Activated naive CD8-positive, alpha-beta T cell treated with anti-CD3 and anti-CD28 coated beads, Interleukin-2, amount 10 ng/mL, durations not matched to agents 7 days and 5 days (primary cell): Measurements from ENCODE around the gene SEMA6B. TPM values are rescaled to one million over a fixed set of nuclear protein-coding genes. Genes with fewer than 3 reads are reported as not detected.

Experiments used
- ATAC-seq: fragments of 150-1000 bp; cut with Tn5 transposase; one replicate; pipeline ENCODE4 v1.10.0; 2021; ENCODE audit warnings: low read depth, moderate library complexity
- POLR2A ChIA-PET: fragments of 350-600 bp; sonication (Branson Sonifier 250); formaldehyde crosslinking; loops from one replicate; lab custom pipeline; 2021; ENCODE audit warnings: antibody characterized with exemption; lab: Charles Lee
- DNase-seq: peaks from one replicate; pipeline ENCODE4 v3.0.0; 2021
- H3K27ac Mint-ChIP-seq: one replicate; pipeline ENCODE4 v1.8.0; 2022; ENCODE audit warnings: mild to moderate bottlenecking, mixed read lengths
- H3K27me3 Mint-ChIP-seq: one replicate; pipeline ENCODE4 v1.8.0; 2022; ENCODE audit warnings: mild to moderate bottlenecking, moderate library complexity, mixed read lengths
- H3K36me3 Mint-ChIP-seq: one replicate; pipeline ENCODE4 v1.8.0; 2021; ENCODE audit warnings: mild to moderate bottlenecking, mixed read lengths
- H3K4me1 Mint-ChIP-seq: one replicate; pipeline ENCODE4 v1.8.0; 2021; ENCODE audit warnings: mixed read lengths
- H3K4me3 Mint-ChIP-seq: one replicate; pipeline ENCODE4 v1.8.0; 2022; ENCODE audit warnings: mild to moderate bottlenecking, moderate library complexity, mixed read lengths
- H3K9me3 Mint-ChIP-seq: one replicate; pipeline ENCODE4 v1.8.0; 2021; ENCODE audit warnings: mixed read lengths
- total RNA-seq, 2 experiments: library from RNA; stranded (reverse); gene quantifications; one replicate each; pipeline ENCODE4 v1.2.3, GENCODE V29; 2021

The SEMA6B gene
- total RNA-seq, 2 experiments from 2014 or later = 1.00 to 1.3 TPM

- H3K9me3 Mint-ChIP-seq = no peaks in the 10 kb centered on the region
- DNase-seq (no peak), ATAC-seq (no peak)
- no peak overlapping the region for H3K4me3 Mint-ChIP-seq
- H3K27ac Mint-ChIP-seq = no peak overlapping the region
- H3K4me1 Mint-ChIP-seq = no peaks in the 10 kb centered on the region
- POLR2A ChIA-PET = interaction anchor here (0.5 kb wide), 1 partner anchor 1351 kb away, joined by 4 read pairs; no protein-coding TSS in a partner anchor
- H3K36me3 Mint-ChIP-seq = no peaks in the 10 kb centered on the region
- peaks cover 1% of the 10 kb centered on the region for H3K27me3 Mint-ChIP-seq
These were observed 2.8 kb downstream of the SEMA6B start for GRCh38 chr19:4556597-4557127.

- ATAC-seq = no peak
- POLR2A ChIA-PET = no interaction called here
These were observed 3.6 kb downstream of the SEMA6B start for GRCh38 chr19:4555657-4556561.

GRCh38 chr19:4554717-4555116, 4.8 kb downstream of the SEMA6B start:
- no peak overlapping the region for H3K4me3 Mint-ChIP-seq
- DNase-seq = no peak
- peaks cover 1% of the 10 kb centered on the region for H3K27me3 Mint-ChIP-seq
- ATAC-seq = no peak
- H3K27ac Mint-ChIP-seq = no peak overlapping the region
- no peaks in the 10 kb centered on the region for H3K9me3 Mint-ChIP-seq
- H3K36me3 Mint-ChIP-seq = no peaks in the 10 kb centered on the region
- POLR2A ChIA-PET = no interaction called here
- no peaks in the 10 kb centered on the region for H3K4me1 Mint-ChIP-seq

More at GRCh38 chr19:4555657-4556561, 3.6 kb downstream of the SEMA6B start:
- no peak for DNase-seq
- Mint-ChIP-seq H3K36me3 (no peaks in the 10 kb centered on the region), H3K4me1 (no peaks in the 10 kb centered on the region), H3K27me3 (peaks cover 1% of the 10 kb centered on the region), H3K4me3 (no peak overlapping the region), H3K27ac (no peak overlapping the region), H3K9me3 (no peaks in the 10 kb centered on the region)

- Mint-ChIP-seq H3K27me3 (peaks cover 1% of the 10 kb centered on the region), H3K36me3 (no peaks in the 10 kb centered on the region), H3K27ac (no peak overlapping the region), H3K4me3 (no peak overlapping the region), H3K4me1 (no peaks in the 10 kb centered on the region), H3K9me3 (no peaks in the 10 kb centered on the region)
- POLR2A ChIA-PET = interaction anchor here (0.6 kb wide), 1 partner anchor 465 kb away, joined by 4 read pairs; no protein-coding TSS in a partner anchor
- DNase-seq (no peak), ATAC-seq (no peak)
These were observed 5.7 kb downstream of the SEMA6B start for GRCh38 chr19:4553775-4554174.

GRCh38 chr19:4553092-4553695, 6.3 kb downstream of the SEMA6B start:
- DNase-seq (no peak), ATAC-seq (no peak)
- H3K4me1 Mint-ChIP-seq = no peaks in the 10 kb centered on the region
- peaks cover 1% of the 10 kb centered on the region for H3K27me3 Mint-ChIP-seq
- POLR2A ChIA-PET = interaction anchor here (0.6 kb wide), 1 partner anchor 464 kb away, joined by 4 read pairs; no protein-coding TSS in a partner anchor
- no peaks in the 10 kb centered on the region for H3K36me3 Mint-ChIP-seq
- H3K27ac Mint-ChIP-seq = no peak overlapping the region
- H3K9me3 Mint-ChIP-seq = no peaks in the 10 kb centered on the region
- no peak overlapping the region for H3K4me3 Mint-ChIP-seq

- ATAC-seq = no peak
- Mint-ChIP-seq H3K4me3 (no peak overlapping the region), H3K36me3 (no peaks in the 10 kb centered on the region), H3K27ac (no peak overlapping the region), H3K4me1 (no peaks in the 10 kb centered on the region), H3K9me3 (no peaks in the 10 kb centered on the region), H3K27me3 (peaks cover 1% of the 10 kb centered on the region)
- POLR2A ChIA-PET = no interaction called here
- DNase-seq = no peak
These were observed 7.0 kb downstream of the SEMA6B start for GRCh38 chr19:4552525-4552819.

GRCh38 chr19:4550479-4551050, 8.9 kb downstream of the SEMA6B start:
- POLR2A ChIA-PET = no interaction called here
- no peak for ATAC-seq

GRCh38 chr19:4550018-4550417, 9.5 kb downstream of the SEMA6B start:
- Mint-ChIP-seq H3K4me1 (no peaks in the 10 kb centered on the region), H3K36me3 (no peaks in the 10 kb centered on the region), H3K9me3 (no peaks in the 10 kb centered on the region), H3K27me3 (no peaks in the 10 kb centered on the region), H3K27ac (peak overlapping the region; percentile 24), H3K4me3 (no peak overlapping the region)
- DNase-seq (no peak), ATAC-seq (no peak)
- POLR2A ChIA-PET = no interaction called here

More at GRCh38 chr19:4550479-4551050, 8.9 kb downstream of the SEMA6B start:
- H3K4me3 Mint-ChIP-seq = no peak overlapping the region
- no peaks in the 10 kb centered on the region for H3K9me3 Mint-ChIP-seq
- no peak for DNase-seq
- no peaks in the 10 kb centered on the region for H3K4me1 Mint-ChIP-seq
- H3K27ac Mint-ChIP-seq = no peak overlapping the region
- no peaks in the 10 kb centered on the region for H3K36me3 Mint-ChIP-seq
- no peaks in the 10 kb centered on the region for H3K27me3 Mint-ChIP-seq

GRCh38 chr19:4548238-4548584, 11.3 kb downstream of the SEMA6B start:
- DNase-seq = no peak
- ATAC-seq = no peak
- no peaks in the 10 kb centered on the region for H3K36me3 Mint-ChIP-seq
- H3K9me3 Mint-ChIP-seq = no peaks in the 10 kb centered on the region
- no peaks in the 10 kb centered on the region for H3K27me3 Mint-ChIP-seq
- no peak overlapping the region for H3K27ac Mint-ChIP-seq
- POLR2A ChIA-PET = no interaction called here
- H3K4me1 Mint-ChIP-seq = no peaks in the 10 kb centered on the region
- no peak overlapping the region for H3K4me3 Mint-ChIP-seq

GRCh38 chr19:4547303-4548237, 11.9 kb downstream of the SEMA6B start:
- H3K4me3 Mint-ChIP-seq = no peak overlapping the region
- H3K4me1 Mint-ChIP-seq = no peaks in the 10 kb centered on the region
- H3K9me3 Mint-ChIP-seq = no peaks in the 10 kb centered on the region
- no peaks in the 10 kb centered on the region for H3K36me3 Mint-ChIP-seq
- DNase-seq (no peak), ATAC-seq (no peak)
- H3K27ac Mint-ChIP-seq = no peak overlapping the region
- POLR2A ChIA-PET = interaction anchor here (0.7 kb wide), 1 partner anchor 313 kb away, joined by 3 read pairs; no protein-coding TSS in a partner anchor
- no peaks in the 10 kb centered on the region for H3K27me3 Mint-ChIP-seq

- Mint-ChIP-seq H3K9me3 (peaks cover 2% of the 10 kb centered on the region), H3K27ac (no peak overlapping the region), H3K4me1 (peaks cover 5% of the 10 kb centered on the region), H3K4me3 (no peak overlapping the region), H3K36me3 (peaks cover 3% of the 10 kb centered on the region), H3K27me3 (peaks cover 2% of the 10 kb centered on the region)
- POLR2A ChIA-PET = no interaction called here
- DNase-seq (no peak), ATAC-seq (no peak)
These were observed 15.4 kb downstream of the SEMA6B start for GRCh38 chr19:4543842-4544647.
